Head of caudate nucleus (tissue), 42 donors: ENCODE results near the gene HLTF.
"Not testable (repeated sequence)": the region's sequence is repeated elsewhere in the genome, so short reads cannot be mapped to it uniquely, and the experiment has no call there.

Source experiments
- DNase-seq, 42 donors: peaks; one replicate each; pipeline versions ENCODE4 v3.0.0 to v3.0.0-alpha.2; 2020 to 2021; ENCODE audit warnings: mixed read lengths in 7 of 42
- intact Hi-C: fragments of 100-400 bp; cut with DNase I; formaldehyde crosslinking; loops from one replicate; pipeline ENCODE4 v1.15.0; 2022

The HLTF gene

GRCh38 chr3:149086232-149086988 lies at the start of gene HLTF:
HLTF (minus strand) TSS chr3:149086533; CDS start chr3:149086336, 197 bp downstream.
- intact Hi-C loops: no loop called here
- peak; percentile 91 to 98 (median 95) for DNase-seq

- no peak for DNase-seq
- intact Hi-C loops: no loop called here
Observed at GRCh38 chr3:149134575-149134974, 48.2 kb upstream of the HLTF start.

GRCh38 chr3:149131589-149131988 lies 45.3 kb upstream of the HLTF start:
- DNase-seq: no peak
- intact Hi-C loops: no loop called here

DNA sequence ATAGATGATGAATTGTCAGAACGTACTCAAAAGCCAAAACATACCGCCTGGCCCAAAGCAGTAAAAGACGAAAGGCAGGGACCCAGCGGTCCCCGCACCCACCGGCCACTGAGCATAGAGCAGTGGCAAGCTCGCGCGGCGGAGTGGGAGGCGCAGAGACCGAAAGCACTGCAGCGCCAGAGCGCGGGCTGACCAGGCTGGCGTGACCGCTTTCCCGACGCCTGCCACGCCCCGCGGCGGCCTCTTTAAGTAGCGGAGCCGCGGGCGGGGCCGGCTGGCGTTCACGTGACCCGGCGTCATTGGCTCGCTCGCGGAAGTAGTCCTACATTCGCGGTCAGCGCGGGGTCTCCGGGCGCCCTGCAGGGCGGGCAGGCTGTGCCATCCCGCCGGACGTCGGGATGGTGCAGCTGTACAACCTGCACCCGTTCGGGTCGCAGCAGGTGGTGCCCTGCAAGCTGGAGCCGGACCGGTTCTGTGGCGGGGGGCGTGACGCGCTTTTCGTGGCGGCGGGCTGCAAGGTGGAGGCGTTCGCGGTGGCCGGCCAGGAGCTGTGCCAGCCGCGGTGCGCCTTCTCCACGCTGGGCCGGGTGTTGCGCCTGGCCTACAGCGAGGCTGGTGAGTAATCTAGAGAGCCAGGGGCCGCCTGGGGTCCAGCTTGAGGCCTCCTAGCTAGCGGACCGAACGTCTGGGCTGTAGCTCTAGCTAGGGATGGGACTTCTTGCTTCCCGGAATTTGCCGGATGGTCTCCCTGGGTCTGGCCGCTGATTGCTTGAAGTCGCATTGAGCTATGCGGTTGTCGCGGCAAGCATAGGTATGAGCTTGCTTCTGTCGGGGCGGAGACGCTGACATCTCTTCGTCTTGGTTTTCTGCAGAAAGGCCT lies 43.2 kb upstream of the HLTF start, which contains the start of gene HPS3:
Gene HPS3, plus strand, starts transcription at position 313 of the 880 bp plus-strand sequence. Its CDS starts 86 bp downstream, at position 399.
- DNase-seq: peak; percentile 85 to 97 (median 93)
- intact Hi-C loops: loop anchor here (10.0 kb wide), 1 partner anchor 175 kb away; no protein-coding TSS in a partner anchor

DNA sequence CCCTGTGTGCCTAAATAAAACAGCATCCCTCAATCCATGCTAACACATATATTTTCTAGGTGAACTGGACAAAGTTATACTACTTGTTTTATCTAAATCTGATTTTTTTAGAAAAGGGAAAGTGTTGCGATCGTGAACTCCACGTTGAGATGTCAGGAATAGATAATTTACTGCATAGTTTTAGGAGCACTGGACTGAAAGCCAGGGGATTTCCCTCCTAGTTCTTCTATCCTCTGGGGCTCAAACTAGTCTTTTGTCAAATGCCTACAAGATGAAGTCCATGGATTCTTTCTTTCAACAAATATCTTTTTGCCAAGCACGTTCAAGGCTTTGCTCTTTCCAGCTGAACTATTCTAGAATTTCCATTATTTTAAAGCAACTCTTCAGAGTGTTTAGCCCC lies 42.5 kb upstream of the HLTF start:
- DNase-seq: no peak

GRCh38 chr3:149122721-149123578 lies 36.6 kb upstream of the HLTF start:
- intact Hi-C loops: loop anchor here (5.0 to 10.0 kb wide), 2 partner anchors 149 to 168 kb away; no protein-coding TSS in a partner anchor
- no peak for DNase-seq

More for the DNA sequence above, 42.5 kb upstream of the HLTF start:
- intact Hi-C loops: loop anchor here (10.0 kb wide), 1 partner anchor 174 kb away; no protein-coding TSS in a partner anchor

DNA sequence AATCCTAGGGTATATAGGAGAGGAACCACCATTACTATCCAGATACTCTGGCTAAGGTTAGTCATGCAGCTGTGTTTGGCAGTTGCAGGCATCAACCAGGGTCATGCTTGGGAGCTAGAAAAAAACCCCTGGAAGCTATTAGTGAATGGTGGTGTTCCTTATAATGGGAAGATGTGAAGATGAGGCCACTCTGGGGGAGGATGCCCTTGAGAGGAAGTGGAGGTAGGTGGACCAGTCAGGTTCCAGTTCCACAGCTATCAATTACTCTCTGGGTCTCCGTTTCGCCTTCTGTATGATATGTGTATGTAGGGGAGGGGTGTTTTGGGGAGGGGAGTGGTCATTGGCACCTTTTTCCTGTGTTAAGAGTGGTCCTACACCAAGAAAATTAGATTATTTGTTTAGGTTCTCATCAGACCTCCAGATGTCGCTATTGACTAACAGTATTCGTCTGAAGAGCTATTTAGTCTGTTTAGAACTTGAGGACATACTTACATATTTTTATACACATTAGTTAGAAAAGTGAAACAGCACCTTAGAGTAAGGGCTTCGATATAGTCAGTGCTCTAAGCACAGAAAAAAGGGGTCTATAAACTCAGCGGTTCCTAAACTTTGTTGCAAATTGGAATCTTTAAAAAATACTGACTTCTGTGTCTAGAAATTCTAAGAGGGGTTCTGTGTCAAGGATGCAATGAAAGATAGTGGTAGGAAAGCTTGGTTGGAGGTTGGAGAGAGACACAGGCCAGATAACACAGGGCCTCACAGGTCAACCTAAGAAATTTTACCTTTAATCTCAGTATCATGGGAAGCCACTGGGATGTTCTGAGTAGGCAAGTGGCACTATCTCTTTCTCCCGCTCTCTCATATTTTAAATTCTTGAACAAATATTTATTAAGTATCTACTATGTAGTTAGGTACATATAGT lies 34.0 kb upstream of the HLTF start:
- intact Hi-C loops: loop anchor here (5.0 to 10.0 kb wide), 2 partner anchors 152 to 166 kb away; no protein-coding TSS in a partner anchor
- peak in 3 of 42 donors; percentile 23 to 65 (median 35) for DNase-seq

GRCh38 chr3:149119466-149119865 lies 33.1 kb upstream of the HLTF start:
- DNase-seq: no peak
- intact Hi-C loops: no loop called here

- no peak for DNase-seq
- intact Hi-C loops: no loop called here
Observed at GRCh38 chr3:149118724-149119123, 32.4 kb upstream of the HLTF start.

- intact Hi-C loops: no loop called here
- no peak for DNase-seq
Observed at GRCh38 chr3:149115114-149115513, 28.8 kb upstream of the HLTF start.

- peak in 6 of 42 donors; percentile 15 to 46 (median 25) for DNase-seq
- intact Hi-C loops: no loop called here
Observed at GRCh38 chr3:149114458-149114857, 28.1 kb upstream of the HLTF start.

DNA sequence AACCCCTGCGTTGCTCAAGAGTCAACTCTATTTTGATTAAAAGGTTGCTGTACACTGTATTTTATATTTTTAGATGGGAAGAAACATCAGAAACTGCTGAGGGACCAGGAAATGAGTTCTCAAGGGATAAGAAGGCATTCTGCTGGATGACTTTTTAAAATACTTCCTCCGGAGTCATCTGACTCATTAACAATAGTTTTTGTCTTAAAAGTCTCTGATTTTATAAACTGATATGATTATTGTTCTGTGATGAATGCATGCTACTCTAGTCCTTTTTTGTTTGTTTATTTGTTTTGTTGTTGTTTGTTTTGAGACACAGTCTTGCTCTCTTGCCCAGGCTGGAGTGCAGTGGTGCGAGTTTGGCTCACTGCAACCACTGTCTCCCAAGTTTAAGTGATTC lies 18.2 kb upstream of the HLTF start:
- intact Hi-C loops: no loop called here
- no peak for DNase-seq

GRCh38 chr3:149101641-149102040 lies 15.3 kb upstream of the HLTF start:
- no peak for DNase-seq

DNA sequence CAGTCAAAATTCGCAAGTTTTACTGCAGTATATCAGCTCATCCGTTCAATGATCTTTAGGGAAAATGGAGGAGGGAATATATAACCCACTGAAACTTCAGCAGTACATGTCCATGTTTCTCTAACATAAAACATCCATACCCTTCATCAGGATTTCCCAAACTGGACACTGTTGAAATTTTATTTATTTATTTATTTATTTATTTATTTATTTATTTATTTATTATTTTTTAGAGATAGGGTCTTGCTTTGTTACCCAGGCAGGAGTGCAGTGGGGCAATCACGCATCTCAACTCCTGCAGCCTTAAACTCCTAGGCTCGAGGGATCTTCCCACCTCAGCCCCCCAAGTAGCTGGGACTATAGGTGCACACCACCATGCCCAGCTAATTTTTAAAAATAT lies 14.8 kb upstream of the HLTF start:
- intact Hi-C loops: no loop called here
- DNase-seq: no peak

More at GRCh38 chr3:149101641-149102040, 15.3 kb upstream of the HLTF start:
- intact Hi-C loops: no loop called here

DNA sequence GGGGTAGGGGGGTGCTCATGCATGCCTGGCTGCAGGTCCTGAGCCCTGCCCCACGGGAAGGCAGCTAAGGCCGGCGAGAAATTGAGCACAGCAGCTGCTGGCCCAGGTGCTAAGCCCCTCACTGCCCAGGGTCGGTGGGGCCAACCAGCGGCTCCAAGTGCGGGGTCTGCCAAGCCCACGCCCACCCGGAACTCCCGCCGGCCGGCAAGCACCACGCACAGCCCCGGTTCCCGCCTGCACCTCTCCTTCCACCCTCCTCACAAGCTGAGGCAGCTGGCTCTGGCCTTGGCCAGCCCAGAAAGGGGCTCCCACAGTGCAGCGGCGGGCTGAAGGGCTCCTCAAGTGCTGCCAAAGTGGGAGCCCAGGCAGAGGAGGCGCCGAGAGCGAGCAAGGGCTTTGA lies 11.7 kb upstream of the HLTF start:
- intact Hi-C loops, DNase-seq: not testable (repeated sequence)

DNA sequence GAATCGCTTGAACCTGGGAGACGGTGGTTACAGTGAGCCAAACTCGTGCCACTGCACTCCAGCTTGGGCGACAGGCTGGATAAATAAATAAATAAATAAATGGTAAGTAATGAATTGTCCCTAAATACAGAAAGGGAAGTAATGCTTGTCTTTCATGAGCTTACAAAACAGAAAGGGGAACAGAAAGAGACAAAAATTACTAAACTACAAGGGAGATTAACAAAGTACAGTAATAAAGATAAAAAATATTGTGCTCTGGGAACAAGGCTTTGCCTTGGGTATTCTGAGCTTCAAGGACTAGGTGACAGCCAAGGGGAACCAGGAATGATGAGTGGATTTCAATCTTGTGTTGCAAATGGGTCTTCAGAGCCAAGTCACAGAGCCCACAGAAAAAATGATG lies 9.2 kb upstream of the HLTF start:
- intact Hi-C loops: no loop called here

GRCh38 chr3:149091983-149092382 lies 5.7 kb upstream of the HLTF start:
- DNase-seq: no peak
- intact Hi-C loops: no loop called here

More for the DNA sequence above, 9.2 kb upstream of the HLTF start:
- no peak for DNase-seq

DNA sequence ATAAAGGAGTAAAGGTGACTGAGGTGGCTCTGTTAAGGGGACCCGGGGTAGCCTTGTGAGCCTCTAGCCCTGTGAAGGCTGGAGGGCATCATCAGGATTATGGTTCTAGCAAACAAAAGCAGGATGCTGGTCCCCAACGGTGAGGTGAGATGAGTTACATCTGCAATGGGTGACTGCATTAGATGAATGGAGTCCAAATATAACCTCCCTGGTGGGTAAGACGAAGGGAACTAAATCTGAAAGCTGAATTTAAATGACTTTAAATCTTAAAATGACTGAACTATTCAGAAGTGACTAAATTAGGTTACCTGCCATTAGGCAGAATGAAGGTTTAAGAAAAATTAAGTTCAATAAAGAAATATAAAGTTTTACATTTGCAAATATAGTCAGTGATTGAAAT lies 4.6 kb upstream of the HLTF start:
- intact Hi-C loops: no loop called here
- no peak for DNase-seq
